Fibroblast of skin of left biceps (primary cell): Measurements from ENCODE around the gene OR10P1.

ENCODE experiments used
- DNase-seq, 2 experiments: peaks; one replicate each; pipeline ENCODE4 v3.0.0-alpha.2; 2013; ENCODE audit warnings: low read depth in 2 of 2

The OR10P1 gene

GRCh38 chr12:55684761-55685370 lies 48.2 kb downstream of the OR10P1 start:
- no peak for DNase-seq

- DNase-seq, result no peak
Observed at GRCh38 chr12:55685671-55686070, 49.0 kb downstream of the OR10P1 start.

GRCh38 chr12:55686366-55687010 lies 49.8 kb downstream of the OR10P1 start:
- DNase-seq, result no peak
